ENCODE data around the gene ASIC1.

Gene ASIC1

DNA sequence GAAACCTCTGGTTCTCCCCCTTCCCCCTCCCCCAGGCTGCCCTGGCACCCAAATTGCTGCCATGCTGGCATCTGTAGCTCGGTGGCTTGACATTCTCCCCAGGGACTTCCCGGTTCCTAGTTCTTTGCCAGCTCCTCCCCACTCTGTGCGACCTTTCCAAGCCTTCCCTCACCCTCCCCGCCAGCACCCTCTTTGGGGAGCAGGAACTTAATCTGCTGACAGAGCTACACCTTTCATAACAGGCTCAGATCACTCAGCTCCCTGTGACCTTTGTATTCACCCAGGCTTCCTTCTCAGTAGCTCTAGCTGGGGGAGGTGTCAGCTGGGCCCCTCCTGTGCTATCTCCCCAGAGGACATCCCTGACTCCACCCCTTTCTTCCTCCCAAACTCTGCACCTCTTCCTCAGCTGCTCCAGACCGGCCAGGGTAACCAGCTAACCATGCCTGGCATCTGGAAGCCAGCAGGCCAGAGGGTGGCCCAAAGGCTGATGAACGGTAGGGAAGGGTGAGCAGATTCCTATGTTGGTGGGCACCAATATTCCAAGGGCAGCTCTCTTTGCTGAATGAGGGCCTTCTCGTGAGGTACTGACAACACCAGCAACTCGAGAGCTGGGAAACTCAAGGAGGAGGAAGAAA is 52.8 kb downstream of the ASIC1 start:
- DNase-seq (ENCODE audit: low read depth): no peak

DNA sequence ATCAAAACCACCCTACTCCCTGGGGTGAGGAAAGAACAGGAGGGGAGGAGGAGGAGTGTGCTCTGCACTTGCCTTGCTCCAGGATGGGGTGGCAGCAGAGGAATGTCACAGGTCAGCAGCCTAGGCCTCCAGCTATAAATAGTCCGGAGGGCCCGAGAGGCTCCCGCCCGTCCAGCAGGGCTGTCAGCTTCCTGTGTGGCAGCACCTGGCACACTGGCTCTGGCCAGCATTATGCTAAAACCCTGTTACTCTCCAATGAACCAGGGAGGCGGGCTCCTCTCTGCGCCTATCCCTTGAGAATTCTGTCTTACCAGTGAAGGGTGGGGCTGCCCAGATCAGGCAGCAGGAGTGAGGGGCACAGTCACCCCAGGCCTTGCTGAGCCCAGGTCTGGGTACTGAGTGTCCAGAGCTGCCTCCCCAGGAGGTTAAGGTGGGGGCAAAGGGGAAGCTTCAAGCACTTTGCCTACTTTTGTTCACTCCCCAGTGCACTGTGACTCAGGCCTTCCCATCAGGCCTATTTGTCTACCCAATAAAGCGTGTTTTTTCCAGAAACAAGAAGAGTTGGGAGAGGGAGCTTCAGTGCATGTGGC is 53.5 kb downstream of the ASIC1 start:
- no peak for DNase-seq (ENCODE audit: low read depth)

DNA sequence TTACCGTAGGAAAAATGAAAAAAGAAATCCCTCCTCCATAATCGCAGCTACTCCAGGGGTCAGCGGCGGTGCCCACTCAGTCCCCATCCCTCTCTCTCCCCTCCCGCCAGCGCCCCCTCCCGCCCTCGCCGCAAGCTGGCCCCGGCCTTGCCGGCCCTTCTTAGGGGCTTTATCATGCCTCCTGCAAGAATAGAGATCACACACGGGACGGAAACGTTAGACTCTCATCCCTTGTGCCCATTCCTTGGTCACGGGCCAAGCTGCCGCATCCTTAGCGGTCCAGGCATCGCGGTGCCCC is 53.9 kb downstream of the ASIC1 start:
- no peak for DNase-seq (ENCODE audit: low read depth)

DNA sequence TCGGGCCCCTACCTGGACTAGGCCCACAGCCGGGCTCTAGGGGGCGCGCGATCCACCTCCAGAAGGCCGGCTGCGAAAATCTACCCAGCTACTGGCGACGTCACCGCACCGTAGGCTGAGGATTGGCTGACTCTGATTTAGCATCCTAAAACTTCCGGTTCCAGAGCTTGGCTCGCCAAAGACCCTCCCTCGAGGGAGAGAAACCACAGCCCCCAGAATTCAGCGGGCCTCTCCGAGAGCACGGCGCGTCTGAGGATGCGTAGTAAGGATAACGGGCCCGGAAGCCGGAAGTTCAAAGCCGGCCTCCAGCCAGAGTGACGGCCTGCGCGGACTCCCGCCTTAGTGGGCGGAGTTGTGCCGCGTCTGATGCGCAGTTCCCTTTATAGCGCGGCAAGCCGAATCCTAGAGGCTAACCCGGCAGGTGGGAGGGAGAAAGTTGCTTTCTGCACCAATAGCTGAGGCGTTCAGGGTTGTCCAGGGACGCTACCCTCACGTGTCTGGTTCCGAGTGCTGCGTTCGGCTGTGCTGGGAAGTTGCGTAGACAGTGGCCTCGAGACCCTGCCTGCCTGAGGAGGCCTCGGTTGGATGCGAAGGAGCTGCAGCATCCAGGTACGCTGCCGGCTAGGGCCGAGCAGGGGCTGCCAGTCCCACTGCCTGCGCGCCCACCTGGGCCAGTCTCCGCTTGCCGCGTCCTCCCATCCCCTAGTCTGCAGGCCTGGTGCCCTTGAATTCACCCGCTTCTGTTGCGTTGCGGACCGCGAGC is 54.5 kb downstream of the ASIC1 start, which contains the start of gene COX14:
COX14 (plus strand) TSS at position 544 of the 763 bp plus-strand sequence. CDS start 7,808 bp downstream, outside the sequence.
- peak; percentile 99 for DNase-seq (ENCODE audit: low read depth)

- DNase-seq (ENCODE audit: low read depth): no peak
Observed at GRCh38 chr12:50112456-50113218, 55.2 kb downstream of the ASIC1 start.

- DNase-seq (ENCODE audit: low read depth): no peak
Observed at GRCh38 chr12:50117057-50117622, 59.7 kb downstream of the ASIC1 start.

DNA sequence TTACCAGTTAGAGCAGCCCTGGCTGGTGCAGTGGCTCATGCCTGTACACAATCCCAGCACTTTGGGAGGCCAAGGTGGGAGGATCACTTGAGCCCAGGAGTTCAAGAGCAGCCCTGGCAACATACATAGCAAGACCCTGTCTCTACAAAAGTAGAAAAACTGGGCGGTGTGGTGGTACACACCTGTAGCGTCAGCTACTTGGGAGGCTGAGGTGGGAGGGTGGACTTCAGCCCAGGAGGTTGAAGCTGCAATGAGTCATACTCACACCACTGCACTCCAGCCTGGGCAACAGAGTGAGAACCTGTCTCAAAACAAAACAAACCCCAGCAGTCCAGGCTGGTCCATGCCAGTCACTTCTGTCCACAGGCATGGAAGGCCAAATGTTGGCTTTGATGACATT is 62.0 kb downstream of the ASIC1 start:
- DNase-seq (ENCODE audit: low read depth): no peak

DNA sequence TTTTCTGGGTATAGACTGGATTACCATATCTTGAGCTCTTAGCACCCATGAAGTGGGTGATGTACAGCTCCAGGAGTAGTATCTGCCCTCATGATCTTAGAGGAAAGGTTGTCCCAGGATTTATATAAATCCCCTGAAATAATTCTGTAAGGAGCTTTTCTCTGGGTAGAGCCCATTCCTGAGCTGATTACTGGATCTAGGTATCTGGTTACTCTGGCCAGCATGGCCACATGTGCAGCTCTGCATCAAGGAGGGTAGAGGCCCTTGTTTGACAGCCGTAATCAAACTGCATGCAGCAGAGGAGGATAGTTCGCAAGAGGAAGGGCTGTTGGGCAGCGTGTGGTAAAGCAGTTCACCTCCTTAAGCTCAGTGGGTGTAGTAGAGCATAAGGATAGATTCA is 63.1 kb downstream of the ASIC1 start:
- DNase-seq (ENCODE audit: low read depth): no peak

- no peak for DNase-seq (ENCODE audit: low read depth)
Observed at GRCh38 chr12:50120953-50121352, 63.6 kb downstream of the ASIC1 start.

- no peak for DNase-seq (ENCODE audit: low read depth)
Observed at GRCh38 chr12:50121641-50122040, 64.2 kb downstream of the ASIC1 start.

DNA sequence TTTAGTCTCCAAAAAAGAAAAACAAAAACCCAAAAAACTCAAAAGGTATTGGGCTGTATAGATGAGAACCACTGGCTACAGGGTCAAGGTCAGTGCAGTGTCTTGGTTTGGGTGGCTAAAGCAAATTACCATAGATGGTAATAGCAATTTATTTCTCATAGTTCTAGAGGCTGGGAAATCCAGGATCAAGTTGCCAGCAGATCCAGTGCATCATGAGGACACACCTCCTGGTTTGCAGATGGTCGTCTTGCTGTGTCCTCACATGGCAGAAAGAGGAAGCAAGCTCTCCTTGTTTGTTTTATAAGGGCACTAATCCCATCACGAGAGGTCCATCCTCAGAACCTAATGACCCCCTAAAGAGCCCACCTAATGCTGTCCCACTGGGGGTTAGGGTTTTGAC is 65.8 kb downstream of the ASIC1 start:
- DNase-seq (ENCODE audit: low read depth): no peak

- no peak for DNase-seq (ENCODE audit: low read depth)
Observed at GRCh38 chr12:50127546-50127945, 70.2 kb downstream of the ASIC1 start.

GRCh38 chr12:50129290-50129689 is 71.9 kb downstream of the ASIC1 start:
- DNase-seq (ENCODE audit: low read depth): no peak

DNA sequence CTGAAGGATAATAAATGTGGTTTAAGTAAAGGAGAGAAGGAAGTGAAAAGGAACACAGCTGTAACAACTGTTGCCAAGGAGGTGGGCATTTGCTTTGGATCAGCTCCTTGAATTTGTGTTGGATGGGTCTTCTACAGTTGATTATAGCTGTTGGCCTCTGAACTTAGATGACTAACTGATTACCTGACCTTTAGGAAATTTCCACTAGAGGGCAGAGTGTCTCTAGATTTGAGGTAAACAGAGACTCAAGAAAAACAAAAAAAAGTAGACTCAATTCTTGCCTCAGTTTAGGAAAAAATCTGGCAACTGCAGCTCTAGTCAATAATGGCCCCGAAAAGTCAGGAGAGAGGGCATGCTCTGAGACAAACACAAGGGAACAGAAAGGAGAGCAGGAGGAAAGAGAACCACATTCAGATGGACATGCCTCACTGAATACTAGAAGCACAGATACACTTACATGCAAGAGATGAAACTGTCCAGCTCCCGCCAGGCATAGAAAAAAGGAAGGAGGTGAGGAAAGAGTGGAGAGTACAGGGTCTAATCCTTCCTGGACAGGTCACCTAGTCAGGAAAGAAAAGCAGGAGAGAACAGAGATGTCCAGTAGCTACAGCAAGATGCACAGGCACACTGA is 75.2 kb downstream of the ASIC1 start:
- DNase-seq (ENCODE audit: low read depth): no peak
